ENCODE data around the gene MED17. TPM values are rescaled to one million over a fixed set of nuclear protein-coding genes. Genes with fewer than 3 reads are reported as not detected.

Gene MED17
- total and polyA plus RNA-seq, 2 of the 13 experiments (the other 11 are each of a cell fraction or from before 2014, with no cell fraction given) = 23.1 to 37.0 TPM

GRCh38 chr11:93741882-93742226 lies 42.2 kb upstream of the MED17 start (continued):
- TF ChIP-seq AHDC1 (CRISPR knock-in tag; IDR thresholded peaks at IDR 0.05; ENCODE audit: borderline replicate concordance) (0 out of 2 replicates have a peak, but pooled peaks have one; percentile 36), SP140L (CRISPR knock-in tag; IDR thresholded peaks at IDR 0.05; ENCODE audit: borderline replicate concordance) (no peak), ZSCAN5A (CRISPR knock-in tag; IDR thresholded peaks at IDR 0.05; ENCODE audit: borderline replicate concordance) (0 out of 2 replicates have a peak, but pooled peaks have one; percentile 27), ZNF614 (CRISPR knock-in tag; IDR thresholded peaks at IDR 0.05; ENCODE audit: borderline replicate concordance) (no peak), ZNF792 (CRISPR knock-in tag; IDR thresholded peaks at IDR 0.05) (0 out of 2 replicates have a peak, but pooled peaks have one; percentile 26), ETS1 (CRISPR knock-in tag; IDR thresholded peaks at IDR 0.05) (no peak), ZNF142 (CRISPR knock-in tag; IDR thresholded peaks at IDR 0.05) (no peak), ZNF362 (CRISPR knock-in tag; IDR thresholded peaks at IDR 0.05; ENCODE audit: borderline replicate concordance) (no peak), DNMT3B (CRISPR knock-in tag; conservative IDR thresholded peaks at IDR 0.05) (peak; percentile 45; the same call in 1 of the 2 replicates), YEATS4 (CRISPR knock-in tag; IDR thresholded peaks at IDR 0.05; ENCODE audit: borderline replicate concordance) (peak; percentile 61; the same call in 1 of the 2 replicates), HNF1B (CRISPR knock-in tag; IDR thresholded peaks at IDR 0.05) (peak; percentile 5; the same call in 1 of the 2 replicates)

All from HepG2 (cell line).